GM23338 (cell line): ENCODE data around the gene MORC3. TPM values are rescaled to one million over a fixed set of nuclear protein-coding genes. Genes with fewer than 3 reads are reported as not detected.

Experiments used
- CREB1 ChIP-seq: fragments of 250-450 bp; sonication (Bioruptor Pico); IDR thresholded peaks from 2 replicates; pipeline ENCODE4 v1.5.0; 2020; ENCODE audit warnings: low read depth, mild to moderate bottlenecking, moderate library complexity
- EZH2 ChIP-seq: fragments of 200-600 bp; sonication (generic); IDR thresholded peaks from one replicate; pipeline ENCODE4 v1.8.0; 2017; ENCODE audit warnings: antibody characterized with exemption, mild to moderate bottlenecking, low read depth; ENCODE audit not compliant: unreplicated experiment
- EZH2phosphoT487 ChIP-seq: fragments of 200-600 bp; sonication (generic); IDR thresholded peaks from one replicate; pipeline ENCODE4 v1.8.1; 2018; ENCODE audit warnings: antibody characterized with exemption; ENCODE audit not compliant: unreplicated experiment
- NANOG ChIP-seq: IDR thresholded peaks from 2 replicates; pipeline ENCODE4 v1.6.1; 2016; ENCODE audit warnings: antibody characterized with exemption, borderline replicate concordance
- STAT1 ChIP-seq: IDR thresholded peaks from one replicate; pipeline ENCODE4 v1.6.1; 2016; ENCODE audit warnings: antibody characterized with exemption; ENCODE audit not compliant: unreplicated experiment
- ZNF462 ChIP-seq: fragments of 250-450 bp; sonication (Bioruptor Pico); IDR thresholded peaks from 2 replicates; pipeline ENCODE4 v1.5.0; 2020; ENCODE audit warnings: mild to moderate bottlenecking, moderate library complexity
- polyA plus RNA-seq: library from polyadenylated mRNA; unstranded; fragments of >200 nt; fragmentation: Nextera tagmentation; extraction: Ambion mirVana; gene quantifications from 2 replicates; pipeline ENCODE4 v1.2.1, GENCODE V29; 2016
- total RNA-seq: library from RNA; depleted of rRNA; stranded (reverse); fragments of >200 nt; shearing (Covaris generic); gene quantifications from 2 replicates; pipeline ENCODE4 v1.2.3, GENCODE V29; 2014
- TF ChIP-seq, protein P1 (sequence below): IDR thresholded peaks from 2 replicates; pipeline ENCODE4 v1.6.1; 2016; ENCODE audit warnings: antibody characterized with exemption
- TF ChIP-seq, protein P2 (sequence below): IDR thresholded peaks from one replicate; pipeline ENCODE4 v1.6.1; 2018; ENCODE audit warnings: antibody characterized with exemption; ENCODE audit not compliant: unreplicated experiment

Gene MORC3
- total and polyA plus RNA-seq, 2 experiments from 2014 or later = 11.5 to 25.4 TPM

GRCh38 chr21:36423771-36424433, 103.9 kb downstream of the MORC3 start (continued):
- TF ChIP-seq ZNF462 (no peak), EZH2phosphoT487 (no peak), CREB1 (no peak), NANOG (no peak), STAT1 (no peak), EZH2 (no peak)
- TF ChIP-seq, protein P1, sequence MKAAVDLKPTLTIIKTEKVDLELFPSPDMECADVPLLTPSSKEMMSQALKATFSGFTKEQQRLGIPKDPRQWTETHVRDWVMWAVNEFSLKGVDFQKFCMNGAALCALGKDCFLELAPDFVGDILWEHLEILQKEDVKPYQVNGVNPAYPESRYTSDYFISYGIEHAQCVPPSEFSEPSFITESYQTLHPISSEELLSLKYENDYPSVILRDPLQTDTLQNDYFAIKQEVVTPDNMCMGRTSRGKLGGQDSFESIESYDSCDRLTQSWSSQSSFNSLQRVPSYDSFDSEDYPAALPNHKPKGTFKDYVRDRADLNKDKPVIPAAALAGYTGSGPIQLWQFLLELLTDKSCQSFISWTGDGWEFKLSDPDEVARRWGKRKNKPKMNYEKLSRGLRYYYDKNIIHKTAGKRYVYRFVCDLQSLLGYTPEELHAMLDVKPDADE = no peak
- TF ChIP-seq, protein P2, sequence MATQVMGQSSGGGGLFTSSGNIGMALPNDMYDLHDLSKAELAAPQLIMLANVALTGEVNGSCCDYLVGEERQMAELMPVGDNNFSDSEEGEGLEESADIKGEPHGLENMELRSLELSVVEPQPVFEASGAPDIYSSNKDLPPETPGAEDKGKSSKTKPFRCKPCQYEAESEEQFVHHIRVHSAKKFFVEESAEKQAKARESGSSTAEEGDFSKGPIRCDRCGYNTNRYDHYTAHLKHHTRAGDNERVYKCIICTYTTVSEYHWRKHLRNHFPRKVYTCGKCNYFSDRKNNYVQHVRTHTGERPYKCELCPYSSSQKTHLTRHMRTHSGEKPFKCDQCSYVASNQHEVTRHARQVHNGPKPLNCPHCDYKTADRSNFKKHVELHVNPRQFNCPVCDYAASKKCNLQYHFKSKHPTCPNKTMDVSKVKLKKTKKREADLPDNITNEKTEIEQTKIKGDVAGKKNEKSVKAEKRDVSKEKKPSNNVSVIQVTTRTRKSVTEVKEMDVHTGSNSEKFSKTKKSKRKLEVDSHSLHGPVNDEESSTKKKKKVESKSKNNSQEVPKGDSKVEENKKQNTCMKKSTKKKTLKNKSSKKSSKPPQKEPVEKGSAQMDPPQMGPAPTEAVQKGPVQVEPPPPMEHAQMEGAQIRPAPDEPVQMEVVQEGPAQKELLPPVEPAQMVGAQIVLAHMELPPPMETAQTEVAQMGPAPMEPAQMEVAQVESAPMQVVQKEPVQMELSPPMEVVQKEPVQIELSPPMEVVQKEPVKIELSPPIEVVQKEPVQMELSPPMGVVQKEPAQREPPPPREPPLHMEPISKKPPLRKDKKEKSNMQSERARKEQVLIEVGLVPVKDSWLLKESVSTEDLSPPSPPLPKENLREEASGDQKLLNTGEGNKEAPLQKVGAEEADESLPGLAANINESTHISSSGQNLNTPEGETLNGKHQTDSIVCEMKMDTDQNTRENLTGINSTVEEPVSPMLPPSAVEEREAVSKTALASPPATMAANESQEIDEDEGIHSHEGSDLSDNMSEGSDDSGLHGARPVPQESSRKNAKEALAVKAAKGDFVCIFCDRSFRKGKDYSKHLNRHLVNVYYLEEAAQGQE = no peak
